GM12878 (cell line): ENCODE data around the gene PXMP2. TPM values are rescaled to one million over a fixed set of nuclear protein-coding genes. Genes with fewer than 3 reads are reported as not detected.

Source experiments
- ATAC-seq: fragments of 200-7000 bp; cut with Tn5 transposase; 3 replicates; pipeline ENCODE4 v1.9.1; 2020; ENCODE audit warnings: mild to moderate bottlenecking, moderate library complexity
- BruUV-seq: library from RNA; stranded (reverse); fragments of 400-500 nt; replicated peaks from 2 replicates; lab custom pipeline; 2021; lab: Mats Ljungman, UMichigan
- CTCF ChIA-PET: fragments of 300-600 bp; sonication (Branson Sonifier 250); formaldehyde crosslinking; extraction: SDS; loops from one replicate; lab custom pipeline; 2021; ENCODE audit warnings: inconsistent platforms; lab: Yijun Ruan, JAX
- POLR2A ChIA-PET: fragments of 350-600 bp; formaldehyde crosslinking; extraction: SDS; loops from one replicate; lab custom pipeline; 2021; ENCODE audit warnings: inconsistent platforms; lab: Charles Lee
- RAD21 ChIA-PET: fragments of 300-600 bp; sonication (Branson Sonifier 250); formaldehyde crosslinking; loops from one replicate; lab custom pipeline; 2023; ENCODE audit warnings: antibody characterized with exemption; ENCODE audit not compliant: unreplicated experiment; lab: Charles Lee
- SMC1A ChIA-PET: fragments of 300-600 bp; sonication (Branson Sonifier 250); formaldehyde crosslinking; loops from one replicate; lab custom pipeline; 2023; ENCODE audit not compliant: unreplicated experiment, uncharacterized antibody; lab: Charles Lee
- DNase-seq: peaks from one replicate; pipeline ENCODE4 v3.0.0-alpha.2; 2011; ENCODE audit warnings: low read depth, low spot score
- FAIRE-seq: peaks from 3 replicates; lab custom pipeline; 2011; peaks lifted over from hg19 to GRCh38; lab: Jason Lieb, UNC
- H2AFZ ChIP-seq: 2 replicates; pipeline ENCODE4 v1.6.0; 2011; ENCODE audit warnings: low read depth, low read length, control low read depth; ENCODE audit not compliant: control insufficient read depth
- H3K27ac ChIP-seq: 2 replicates; pipeline ENCODE4 v1.5.1; 2011; ENCODE audit warnings: control low read depth; ENCODE audit not compliant: control insufficient read depth, insufficient read depth
- H3K27me3 ChIP-seq, 2 experiments: replicated peaks in 1 of 2; 2 replicates each; pipeline versions ENCODE4 v1.6.0 to v1.6.1; 2011; ENCODE audit warnings: low read length in 1 of 2; ENCODE audit not compliant: control insufficient read depth in 2 of 2, insufficient read depth in 2 of 2
- H3K36me3 ChIP-seq, 2 experiments: 2 replicates each; pipeline ENCODE4 v1.5.1; 2011; ENCODE audit warnings: low read length in 1 of 2; ENCODE audit not compliant: control insufficient read depth in 2 of 2, insufficient read depth in 2 of 2
- H3K4me1 ChIP-seq: 2 replicates; pipeline ENCODE4 v1.6.1; 2011; ENCODE audit warnings: mild to moderate bottlenecking, low read length, moderate library complexity, mixed read lengths; ENCODE audit not compliant: control insufficient read depth, insufficient read depth
- H3K4me2 ChIP-seq: 2 replicates; pipeline ENCODE4 v1.6.0; 2011; ENCODE audit warnings: control low read depth; ENCODE audit not compliant: control insufficient read depth, insufficient read depth
- H3K4me3 ChIP-seq: fragments of 200-600 bp; sonication (generic); 2 replicates; pipeline ENCODE4 v1.5.1; 2016
- H3K79me2 ChIP-seq: 2 replicates; pipeline ENCODE4 v1.6.0; 2011; ENCODE audit warnings: low read length; ENCODE audit not compliant: control insufficient read depth, insufficient read depth
- H3K9ac ChIP-seq: 2 replicates; pipeline ENCODE4 v1.8.0; 2011; ENCODE audit warnings: low read length, control low read depth, mixed read lengths; ENCODE audit not compliant: control insufficient read depth, insufficient read depth
- H3K9me3 ChIP-seq: replicated peaks from 3 replicates; pipeline ENCODE4 v1.5.1; 2011; ENCODE audit warnings: mild to moderate bottlenecking, low read length; ENCODE audit not compliant: control insufficient read depth, insufficient read depth
- H4K20me1 ChIP-seq: 2 replicates; pipeline ENCODE4 v1.6.0; 2011; ENCODE audit not compliant: control insufficient read depth, insufficient read depth
- BACH1 ChIP-seq: fragments of 450-650 bp; IDR thresholded peaks from 2 replicates; pipeline ENCODE4 v1.6.1; 2017; ENCODE audit warnings: mild to moderate bottlenecking, borderline replicate concordance
- CHD1 ChIP-seq: IDR thresholded peaks from 2 replicates; pipeline ENCODE4 v1.6.1; 2012; ENCODE audit warnings: low read depth, low read length, improper control_type of control experiment
- DPF2 ChIP-seq: fragments of 450-650 bp; IDR thresholded peaks from 2 replicates; pipeline ENCODE4 v1.6.1; 2017; ENCODE audit warnings: mild to moderate bottlenecking
- FOXK2 ChIP-seq: fragments of 450-650 bp; IDR thresholded peaks from 2 replicates; pipeline ENCODE4 v1.6.1; 2017; ENCODE audit warnings: mild to moderate bottlenecking, moderate library complexity
- HDAC2 ChIP-seq: fragments of 200-600 bp; sonication (generic); IDR thresholded peaks from 2 replicates; pipeline ENCODE4 v1.6.1; 2017
- JUND ChIP-seq: IDR thresholded peaks from 2 replicates; pipeline ENCODE4 v1.6.1; 2012; ENCODE audit warnings: low read depth, mild to moderate bottlenecking, low read length, improper control_type of control experiment, moderate library complexity
- KLF5 ChIP-seq: fragments of 450-650 bp; IDR thresholded peaks from 2 replicates; pipeline ENCODE4 v1.6.1; 2014; ENCODE audit warnings: mild to moderate bottlenecking; ENCODE audit not compliant: partially characterized antibody
- MLLT1 ChIP-seq: fragments of 450-650 bp; IDR thresholded peaks from 2 replicates; pipeline ENCODE4 v1.6.1; 2016; ENCODE audit warnings: mild to moderate bottlenecking
- NR2C1 ChIP-seq: fragments of 450-650 bp; IDR thresholded peaks from 2 replicates; pipeline ENCODE4 v1.6.1; 2017; ENCODE audit warnings: antibody characterized with exemption, mild to moderate bottlenecking, moderate library complexity
- NR2F1 ChIP-seq: fragments of 450-650 bp; conservative IDR thresholded peaks from 2 replicates; pipeline ENCODE4 v1.6.1; 2017; ENCODE audit warnings: mild to moderate bottlenecking
- PAX8 ChIP-seq: fragments of 450-650 bp; IDR thresholded peaks from 2 replicates; pipeline ENCODE4 v1.6.1; 2017; ENCODE audit warnings: mild to moderate bottlenecking, moderate library complexity
- RBBP5 ChIP-seq: fragments of 200-600 bp; sonication (generic); conservative IDR thresholded peaks from 2 replicates; pipeline ENCODE4 v1.6.1; 2016
- RUNX3 ChIP-seq: IDR thresholded peaks from 2 replicates; pipeline ENCODE4 v1.6.1; 2012; ENCODE audit warnings: low read length, inconsistent platforms
- SIN3A ChIP-seq: IDR thresholded peaks from 2 replicates; pipeline ENCODE4 v1.6.1; 2012; ENCODE audit warnings: low read depth, low read length, improper control_type of control experiment
- USF1 ChIP-seq: IDR thresholded peaks from 2 replicates; pipeline ENCODE4 v1.6.1; 2011; ENCODE audit warnings: borderline replicate concordance, low read depth, mild to moderate bottlenecking, moderate library complexity, mixed read lengths, low read length; ENCODE audit not compliant: insufficient read depth; ENCODE audit errors: extremely low read length
- YBX1 ChIP-seq: fragments of 450-650 bp; IDR thresholded peaks from 2 replicates; pipeline ENCODE4 v1.6.1; 2016; ENCODE audit warnings: antibody characterized with exemption
- ZNF274 ChIP-seq: IDR thresholded peaks from one replicate; pipeline ENCODE4 v1.8.0; 2011; ENCODE audit not compliant: insufficient read length, insufficient read depth
- WGBS: methylation state at CpG from one replicate; pipeline ENCODE4 v1.1.6; 2016; ENCODE audit warnings: low lambda C conversion rate; ENCODE audit not compliant: insufficient replicate concordance, insufficient coverage; ENCODE audit errors: missing lambda C conversion rate; 5-methylcytosine and 5-hydroxymethylcytosine counted together
- in situ Hi-C: fragments of 300-500 bp; cut with MboI; formaldehyde crosslinking; loops from 9 replicates; pipeline ENCODE4 v1.14.3; 2018; ENCODE audit warnings: mixed read lengths
- intact Hi-C: fragments of 100-400 bp; cut with micrococcal nuclease; formaldehyde crosslinking; loops from one replicate; pipeline ENCODE4 v1.14.2; 2022; ENCODE audit not compliant: unreplicated experiment
- polyA plus RNA-seq, 11 experiments: library from polyadenylated mRNA; depleted of rRNA in 4 of 11; unstranded in 6 of 11; stranded (reverse) in 5 of 11; fragments of >200 nt; fragmentation: Nextera tagmentation in 4 of 11; fragmentation: Illumina TruSeq in 1 of 11; extraction: Ambion mirVana in 4 of 11; extraction: Trizol in 1 of 11; gene quantifications; 1 replicate in 1 of 11; 2 replicates in 10 of 11; pipeline versions ENCODE4 v1.2.1 to v1.2.3, GENCODE V29; 2011 to 2016; ENCODE audit warnings: inconsistent platforms in 2 of 11, missing spikeins in 2 of 11, low read depth in 1 of 11
- total RNA-seq, 4 experiments: library from RNA; depleted of rRNA in 3 of 4; stranded (reverse); fragments of >200 nt in 3 of 4; fragmentation: Illumina TruSeq in 1 of 4; extraction: Trizol in 1 of 4; gene quantifications; 2 replicates each; pipeline versions ENCODE4 v1.2.1 to v1.2.3, GENCODE V29; 2013 to 2021

Gene PXMP2
- total and polyA plus RNA-seq, 10 of the 15 experiments (the other 5 are each of a cell fraction or from before 2014, with no cell fraction given), result 4.0 to 97.8 (median 42.0) TPM

- Histone ChIP-seq H4K20me1 (no peaks in the 10 kb centered on the region; the same call in 1 of the 2 replicates), H3K4me1 (no peaks in the 10 kb centered on the region; the same call in 1 of the 2 replicates), H3K9me3 (no peaks in the 10 kb centered on the region), H3K4me2 (no peak overlapping the region), H3K79me2 (peaks cover 36% of the 10 kb centered on the region), H3K9ac (no peak overlapping the region), H2AFZ (no peak overlapping the region), H3K4me3 (no peak overlapping the region), H3K27ac (no peak overlapping the region), H3K36me3 (peaks cover 17 to 40% of the 10 kb centered on the region in 2 experiments), H3K27me3 (no peaks in the 10 kb centered on the region)
- SMC1A ChIA-PET, result no interaction called here
- in situ Hi-C loops (no loop called here), intact Hi-C loops (no loop called here)
- FAIRE-seq (no peak), ATAC-seq (no peak), DNase-seq (no peak)
- RAD21 ChIA-PET, result no interaction called here
- CTCF ChIA-PET, result no interaction called here
- 97% methylated on average over 11 of the region's 11 CpGs for WGBS
- BruUV-seq, result no TSS peak
- POLR2A ChIA-PET, result no interaction called here
- no peak for TF ChIP-seq CHD1
- no peak for TF ChIP-seq NR2F1
- no peak for TF ChIP-seq FOXK2
- no peak for TF ChIP-seq ZNF274
- TF ChIP-seq HDAC2, result no peak
- TF ChIP-seq YBX1, result no peak
- TF ChIP-seq NR2C1, result no peak
- no peak for TF ChIP-seq JUND
- TF ChIP-seq RBBP5, result no peak
- TF ChIP-seq KLF5, result no peak
- TF ChIP-seq SIN3A, result no peak
- no peak for TF ChIP-seq RUNX3
- no peak for TF ChIP-seq DPF2
- no peak for TF ChIP-seq USF1
- TF ChIP-seq MLLT1, result no peak
- no peak for TF ChIP-seq PAX8
- TF ChIP-seq BACH1, result no peak
These were observed 29.0 kb downstream of the PXMP2 start for GRCh38 chr12:132716356-132716755.
